ENCODE results near the gene ATP1B2.

The ATP1B2 gene

GRCh38 chr17:7651665-7652387 lies 1.1 kb downstream of the ATP1B2 start:
- TF ChIP-seq CTCF (conservative IDR thresholded peaks at IDR 0.05; ENCODE audit: low read length): no peak
- no peak overlapping the region for H3K4me3 ChIP-seq (ENCODE audit: low read length)
- no peak for DNase-seq (ENCODE audit: low read depth)

- DNase-seq (ENCODE audit: low read depth): no peak
- no peak overlapping the region for H3K4me3 ChIP-seq (ENCODE audit: low read length)
- no peak for TF ChIP-seq CTCF (conservative IDR thresholded peaks at IDR 0.05; ENCODE audit: low read length)
Observed at GRCh38 chr17:7652388-7653356, 1.9 kb downstream of the ATP1B2 start.

- H3K4me3 ChIP-seq (ENCODE audit: low read length): no peak overlapping the region
- peak; percentile 13 for DNase-seq (ENCODE audit: low read depth)
- TF ChIP-seq CTCF (conservative IDR thresholded peaks at IDR 0.05; ENCODE audit: low read length): no peak
Observed at GRCh38 chr17:7654832-7655540, 4.3 kb downstream of the ATP1B2 start.

- DNase-seq (ENCODE audit: low read depth): no peak
- H3K4me3 ChIP-seq (ENCODE audit: low read length): no peak overlapping the region
Observed at GRCh38 chr17:7655541-7655840, 4.8 kb downstream of the ATP1B2 start.

GRCh38 chr17:7656958-7657609 lies 6.4 kb downstream of the ATP1B2 start:
- DNase-seq (ENCODE audit: low read depth): no peak
- H3K4me3 ChIP-seq (ENCODE audit: low read length): no peak overlapping the region
- TF ChIP-seq CTCF (conservative IDR thresholded peaks at IDR 0.05; ENCODE audit: low read length): no peak

More at GRCh38 chr17:7655541-7655840, 4.8 kb downstream of the ATP1B2 start:
- TF ChIP-seq CTCF (conservative IDR thresholded peaks at IDR 0.05; ENCODE audit: low read length): no peak

- H3K4me3 ChIP-seq (ENCODE audit: low read length): no peak overlapping the region
- no peak for DNase-seq (ENCODE audit: low read depth)
- no peak for TF ChIP-seq CTCF (conservative IDR thresholded peaks at IDR 0.05; ENCODE audit: low read length)
Observed at GRCh38 chr17:7667656-7668406, 17.1 kb downstream of the ATP1B2 start.

Data from AG10803 (cell line).